HepG2 (cell line): ENCODE data around the gene PCGF2. TPM values are rescaled to one million over a fixed set of nuclear protein-coding genes. Genes with fewer than 3 reads are reported as not detected.

ENCODE experiments used
- ARNTL ChIP-seq: sonication (generic); formaldehyde crosslinking; IDR thresholded peaks from 2 replicates; pipeline ENCODE4 v1.4.0; 2020; ENCODE audit warnings: mild to moderate bottlenecking, missing genetic modification reagents
- ATM ChIP-seq: fragments of 450-650 bp; IDR thresholded peaks from 2 replicates; pipeline ENCODE4 v1.7.1; 2017; ENCODE audit warnings: mild to moderate bottlenecking, borderline replicate concordance
- EHMT2 ChIP-seq: fragments of 200-600 bp; sonication (generic); IDR thresholded peaks from 2 replicates; pipeline ENCODE4 v1.7.0; 2017; ENCODE audit warnings: antibody characterized with exemption, low read depth, low read length, borderline replicate concordance
- ELF4 ChIP-seq: sonication (generic); formaldehyde crosslinking; IDR thresholded peaks from 2 replicates; pipeline ENCODE4 v1.5.0; 2020; ENCODE audit warnings: missing genetic modification reagents, mild to moderate bottlenecking, moderate library complexity, borderline replicate concordance
- FOXK1 ChIP-seq: sonication (generic); formaldehyde crosslinking; IDR thresholded peaks from 2 replicates; pipeline ENCODE4 v1.4.0; 2020; ENCODE audit warnings: low read depth, missing genetic modification reagents, borderline replicate concordance
- HNRNPLL ChIP-seq: fragments of 200-400 bp; formaldehyde crosslinking; IDR thresholded peaks from 2 replicates; pipeline ENCODE4 v1.6.1; 2017; ENCODE audit warnings: mild to moderate bottlenecking, low read depth, low read length; ENCODE audit not compliant: poor library complexity, severe bottlenecking
- IRF2 ChIP-seq: IDR thresholded peaks from 2 replicates; pipeline ENCODE4 v1.6.1; 2018; ENCODE audit warnings: missing genetic modification reagents, missing compliant biosample characterization
- KLF9 ChIP-seq: IDR thresholded peaks from 2 replicates; pipeline ENCODE4 v1.6.1; 2016; ENCODE audit warnings: low read depth
- NR2F6 ChIP-seq, 2 experiments: IDR thresholded peaks; 2 replicates each; pipeline ENCODE4 v1.6.1; 2016; ENCODE audit warnings: antibody characterized with exemption in 1 of 2, mild to moderate bottlenecking in 1 of 2
- SRSF4 ChIP-seq: fragments of 200-400 bp; formaldehyde crosslinking; IDR thresholded peaks from one replicate; pipeline ENCODE4 v1.6.1; 2018; ENCODE audit warnings: mild to moderate bottlenecking, low read depth, low read length, moderate library complexity; ENCODE audit not compliant: poor library complexity, severe bottlenecking
- ZFP82 ChIP-seq: sonication (generic); formaldehyde crosslinking; IDR thresholded peaks from 2 replicates; pipeline ENCODE4 v1.5.1; 2020; ENCODE audit warnings: mild to moderate bottlenecking, missing genetic modification reagents, borderline replicate concordance
- ZNF10 ChIP-seq: sonication (generic); formaldehyde crosslinking; IDR thresholded peaks from 2 replicates; pipeline ENCODE4 v1.4.0; 2020; ENCODE audit warnings: mild to moderate bottlenecking, low read depth, missing genetic modification reagents, borderline replicate concordance
- ZNF720 ChIP-seq: sonication (generic); formaldehyde crosslinking; IDR thresholded peaks from 2 replicates; pipeline ENCODE4 v1.4.0; 2020; ENCODE audit warnings: missing genetic modification reagents
- ZNF773 ChIP-seq: sonication (generic); formaldehyde crosslinking; IDR thresholded peaks from 2 replicates; pipeline ENCODE4 v1.4.0; 2020; ENCODE audit warnings: missing genetic modification reagents, borderline replicate concordance
- polyA plus RNA-seq, 8 experiments: library from polyadenylated mRNA; depleted of rRNA in 3 of 8; stranded (reverse) in 7 of 8; unstranded in 1 of 8; fragments of >200 nt; fragmentation: Illumina TruSeq in 4 of 8; extraction: Trizol in 4 of 8; gene quantifications; 2 replicates each; pipeline versions ENCODE4 v1.2.1 to v1.2.3, GENCODE V29; 2011 to 2016; ENCODE audit warnings: low read depth in 4 of 8, missing spikeins in 1 of 8, mixed read lengths in 1 of 8; ENCODE audit not compliant: insufficient read depth in 1 of 8
- total RNA-seq, 5 experiments: library from RNA; depleted of rRNA; stranded (reverse); fragments of >200 nt; fragmentation: Illumina TruSeq; extraction: Trizol; gene quantifications; 2 replicates each; pipeline ENCODE4 v1.2.3, GENCODE V29; 2016; ENCODE audit warnings: low read depth in 1 of 5
- TF ChIP-seq, protein P1 (sequence below): sonication (generic); formaldehyde crosslinking; IDR thresholded peaks from 2 replicates; pipeline ENCODE4 v1.8.1; 2022; ENCODE audit warnings: mild to moderate bottlenecking, missing genetic modification reagents
- TF ChIP-seq, protein P2 (sequence below): sonication (generic); formaldehyde crosslinking; IDR thresholded peaks from 2 replicates; pipeline ENCODE4 v1.9.0; 2021; ENCODE audit warnings: missing genetic modification reagents, borderline replicate concordance
- TF ChIP-seq, protein P3 (sequence below): sonication (generic); formaldehyde crosslinking; IDR thresholded peaks from 2 replicates; pipeline ENCODE4 v1.4.0; 2020; ENCODE audit warnings: mild to moderate bottlenecking, missing genetic modification reagents
- TF ChIP-seq, protein P4 (sequence below): IDR thresholded peaks from 2 replicates; pipeline ENCODE4 v1.6.1; 2012; ENCODE audit warnings: inconsistent platforms

The PCGF2 gene
- total and polyA plus RNA-seq, 2 of the 13 experiments (the other 11 are each of a cell fraction or from before 2014, with no cell fraction given): 11.6 to 29.4 TPM

DNA sequence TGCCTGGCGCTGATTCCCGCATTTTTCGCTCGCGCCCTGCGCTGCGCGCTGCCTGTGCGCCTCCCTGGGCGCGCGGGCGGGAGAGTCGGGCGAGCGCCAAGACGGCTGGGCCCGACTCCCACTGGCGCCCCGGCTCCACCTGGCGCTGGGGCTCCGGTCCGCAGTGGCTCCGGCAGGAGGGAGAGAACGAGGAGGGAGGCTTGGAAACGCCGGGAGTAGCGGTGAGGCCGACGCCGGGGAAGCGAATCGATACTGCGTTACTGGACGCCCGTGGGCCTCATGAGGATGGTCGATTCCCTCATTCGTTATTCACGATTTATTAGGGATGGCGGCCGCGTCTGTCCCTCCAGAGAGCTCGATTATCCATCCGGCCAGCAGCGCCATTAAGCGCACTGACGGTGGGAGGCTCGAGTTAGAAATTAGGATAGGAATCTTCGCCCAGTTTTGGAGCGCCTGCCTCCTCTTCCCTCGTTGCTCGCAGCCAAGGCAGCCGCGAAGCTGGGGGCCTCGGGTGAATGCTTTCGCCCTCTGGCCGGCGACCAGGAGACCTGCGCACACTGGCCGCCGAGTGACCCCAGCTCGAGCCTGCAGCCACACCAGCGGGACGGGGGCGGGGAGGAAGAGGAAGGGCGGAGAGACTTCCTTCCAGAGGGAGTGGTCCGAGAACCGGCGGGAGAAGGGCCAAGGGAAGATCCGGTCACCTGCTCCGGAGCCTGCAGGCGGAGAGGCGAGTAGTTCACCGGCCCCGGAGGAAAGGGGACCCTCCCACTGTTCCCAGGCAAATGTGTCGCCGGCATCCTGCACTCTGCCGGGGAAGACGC, 1.3 kb upstream of the PCGF2 start (continued):
- TF ChIP-seq, protein P1, sequence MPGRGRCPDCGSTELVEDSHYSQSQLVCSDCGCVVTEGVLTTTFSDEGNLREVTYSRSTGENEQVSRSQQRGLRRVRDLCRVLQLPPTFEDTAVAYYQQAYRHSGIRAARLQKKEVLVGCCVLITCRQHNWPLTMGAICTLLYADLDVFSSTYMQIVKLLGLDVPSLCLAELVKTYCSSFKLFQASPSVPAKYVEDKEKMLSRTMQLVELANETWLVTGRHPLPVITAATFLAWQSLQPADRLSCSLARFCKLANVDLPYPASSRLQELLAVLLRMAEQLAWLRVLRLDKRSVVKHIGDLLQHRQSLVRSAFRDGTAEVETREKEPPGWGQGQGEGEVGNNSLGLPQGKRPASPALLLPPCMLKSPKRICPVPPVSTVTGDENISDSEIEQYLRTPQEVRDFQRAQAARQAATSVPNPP (CRISPR knock-in tag): peak; percentile 90; the same call in 1 of the 2 replicates
- TF ChIP-seq KLF9 (CRISPR knock-in tag) (no peak; the same call in none of the 2 replicates), EHMT2 (no peak), ATM (no peak), ZNF773 (CRISPR knock-in tag) (no peak; the same call in 1 of the 2 replicates), ZNF720 (CRISPR knock-in tag) (no peak), ZNF10 (CRISPR knock-in tag) (no peak), ELF4 (peak; percentile 54; the same call in 1 of the 2 replicates), NR2F6 (IDR thresholded peaks at IDR 0.05) (peak; percentile 41; the same call in 1 of the 2 replicates), NR2F6 (CRISPR knock-in tag; IDR thresholded peaks at IDR 0.05) (no peak; the same call in 1 of the 2 replicates), ARNTL (CRISPR knock-in tag) (peak; percentile 68; the same call in 1 of the 2 replicates), IRF2 (CRISPR knock-in tag) (no peak; the same call in 1 of the 2 replicates), FOXK1 (CRISPR knock-in tag) (no peak), ZFP82 (CRISPR knock-in tag) (peak; percentile 49; the same call in 1 of the 2 replicates), SRSF4 (no peak), HNRNPLL (peak; percentile 92)
- TF ChIP-seq, protein P2, sequence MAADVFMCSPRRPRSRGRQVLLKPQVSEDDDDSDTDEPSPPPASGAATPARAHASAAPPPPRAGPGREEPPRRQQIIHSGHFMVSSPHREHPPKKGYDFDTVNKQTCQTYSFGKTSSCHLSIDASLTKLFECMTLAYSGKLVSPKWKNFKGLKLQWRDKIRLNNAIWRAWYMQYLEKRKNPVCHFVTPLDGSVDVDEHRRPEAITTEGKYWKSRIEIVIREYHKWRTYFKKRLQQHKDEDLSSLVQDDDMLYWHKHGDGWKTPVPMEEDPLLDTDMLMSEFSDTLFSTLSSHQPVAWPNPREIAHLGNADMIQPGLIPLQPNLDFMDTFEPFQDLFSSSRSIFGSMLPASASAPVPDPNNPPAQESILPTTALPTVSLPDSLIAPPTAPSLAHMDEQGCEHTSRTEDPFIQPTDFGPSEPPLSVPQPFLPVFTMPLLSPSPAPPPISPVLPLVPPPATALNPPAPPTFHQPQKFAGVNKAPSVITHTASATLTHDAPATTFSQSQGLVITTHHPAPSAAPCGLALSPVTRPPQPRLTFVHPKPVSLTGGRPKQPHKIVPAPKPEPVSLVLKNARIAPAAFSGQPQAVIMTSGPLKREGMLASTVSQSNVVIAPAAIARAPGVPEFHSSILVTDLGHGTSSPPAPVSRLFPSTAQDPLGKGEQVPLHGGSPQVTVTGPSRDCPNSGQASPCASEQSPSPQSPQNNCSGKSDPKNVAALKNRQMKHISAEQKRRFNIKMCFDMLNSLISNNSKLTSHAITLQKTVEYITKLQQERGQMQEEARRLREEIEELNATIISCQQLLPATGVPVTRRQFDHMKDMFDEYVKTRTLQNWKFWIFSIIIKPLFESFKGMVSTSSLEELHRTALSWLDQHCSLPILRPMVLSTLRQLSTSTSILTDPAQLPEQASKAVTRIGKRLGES (CRISPR knock-in tag): peak; percentile 69; the same call in 1 of the 2 replicates
- TF ChIP-seq, protein P3, sequence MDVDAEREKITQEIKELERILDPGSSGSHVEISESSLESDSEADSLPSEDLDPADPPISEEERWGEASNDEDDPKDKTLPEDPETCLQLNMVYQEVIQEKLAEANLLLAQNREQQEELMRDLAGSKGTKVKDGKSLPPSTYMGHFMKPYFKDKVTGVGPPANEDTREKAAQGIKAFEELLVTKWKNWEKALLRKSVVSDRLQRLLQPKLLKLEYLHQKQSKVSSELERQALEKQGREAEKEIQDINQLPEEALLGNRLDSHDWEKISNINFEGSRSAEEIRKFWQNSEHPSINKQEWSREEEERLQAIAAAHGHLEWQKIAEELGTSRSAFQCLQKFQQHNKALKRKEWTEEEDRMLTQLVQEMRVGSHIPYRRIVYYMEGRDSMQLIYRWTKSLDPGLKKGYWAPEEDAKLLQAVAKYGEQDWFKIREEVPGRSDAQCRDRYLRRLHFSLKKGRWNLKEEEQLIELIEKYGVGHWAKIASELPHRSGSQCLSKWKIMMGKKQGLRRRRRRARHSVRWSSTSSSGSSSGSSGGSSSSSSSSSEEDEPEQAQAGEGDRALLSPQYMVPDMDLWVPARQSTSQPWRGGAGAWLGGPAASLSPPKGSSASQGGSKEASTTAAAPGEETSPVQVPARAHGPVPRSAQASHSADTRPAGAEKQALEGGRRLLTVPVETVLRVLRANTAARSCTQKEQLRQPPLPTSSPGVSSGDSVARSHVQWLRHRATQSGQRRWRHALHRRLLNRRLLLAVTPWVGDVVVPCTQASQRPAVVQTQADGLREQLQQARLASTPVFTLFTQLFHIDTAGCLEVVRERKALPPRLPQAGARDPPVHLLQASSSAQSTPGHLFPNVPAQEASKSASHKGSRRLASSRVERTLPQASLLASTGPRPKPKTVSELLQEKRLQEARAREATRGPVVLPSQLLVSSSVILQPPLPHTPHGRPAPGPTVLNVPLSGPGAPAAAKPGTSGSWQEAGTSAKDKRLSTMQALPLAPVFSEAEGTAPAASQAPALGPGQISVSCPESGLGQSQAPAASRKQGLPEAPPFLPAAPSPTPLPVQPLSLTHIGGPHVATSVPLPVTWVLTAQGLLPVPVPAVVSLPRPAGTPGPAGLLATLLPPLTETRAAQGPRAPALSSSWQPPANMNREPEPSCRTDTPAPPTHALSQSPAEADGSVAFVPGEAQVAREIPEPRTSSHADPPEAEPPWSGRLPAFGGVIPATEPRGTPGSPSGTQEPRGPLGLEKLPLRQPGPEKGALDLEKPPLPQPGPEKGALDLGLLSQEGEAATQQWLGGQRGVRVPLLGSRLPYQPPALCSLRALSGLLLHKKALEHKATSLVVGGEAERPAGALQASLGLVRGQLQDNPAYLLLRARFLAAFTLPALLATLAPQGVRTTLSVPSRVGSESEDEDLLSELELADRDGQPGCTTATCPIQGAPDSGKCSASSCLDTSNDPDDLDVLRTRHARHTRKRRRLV: peak; percentile 34; the same call in 1 of the 2 replicates
- TF ChIP-seq, protein P4, sequence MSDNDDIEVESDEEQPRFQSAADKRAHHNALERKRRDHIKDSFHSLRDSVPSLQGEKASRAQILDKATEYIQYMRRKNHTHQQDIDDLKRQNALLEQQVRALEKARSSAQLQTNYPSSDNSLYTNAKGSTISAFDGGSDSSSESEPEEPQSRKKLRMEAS: peak; percentile 86
